IMR-90 (cell line): Measurements from ENCODE around the gene API5. TPM values are rescaled to one million over a fixed set of nuclear protein-coding genes. Genes with fewer than 3 reads are reported as not detected.

ENCODE experiments used
- ATAC-seq: fragments of 200-7000 bp; cut with Tn5 transposase; 2 replicates; pipeline ENCODE4 v1.9.1; 2020; ENCODE audit warnings: low read depth, mild to moderate bottlenecking, moderate library complexity
- BruUV-seq: library from RNA; stranded (reverse); fragments of 400-500 nt; replicated peaks from 2 replicates; lab custom pipeline; 2021; lab: Mats Ljungman, UMichigan
- CTCF ChIA-PET: fragments of 300-600 bp; formaldehyde crosslinking; extraction: SDS; loops from one replicate; lab custom pipeline; 2021; ENCODE audit warnings: antibody characterized with exemption; lab: Yijun Ruan, JAX
- POLR2A ChIA-PET: fragments of 300-600 bp; sonication (Branson Sonifier 250); formaldehyde crosslinking; loops from one replicate; lab custom pipeline; 2022; ENCODE audit warnings: antibody characterized with exemption; ENCODE audit not compliant: unreplicated experiment; lab: Charles Lee
- DNase-seq: peaks from one replicate; pipeline ENCODE4 v3.0.0; 2013
- H2AFZ ChIP-seq: replicated peaks from 2 replicates; pipeline ENCODE3; 2013; ENCODE audit warnings: low read length, mild to moderate bottlenecking; ENCODE audit not compliant: poor library complexity
- H2AK5ac ChIP-seq: 2 replicates; pipeline ENCODE4 v1.6.1; 2013; ENCODE audit warnings: low read depth, low read length, inconsistent platforms
- H2AK9ac ChIP-seq: replicated peaks from 2 replicates; pipeline ENCODE3; 2013; ENCODE audit warnings: mild to moderate bottlenecking, low read depth, low read length, moderate library complexity; ENCODE audit not compliant: poor library complexity
- H2BK120ac ChIP-seq: 2 replicates; pipeline ENCODE4 v1.6.1; 2013; ENCODE audit warnings: low read depth, low read length, inconsistent platforms
- H2BK15ac ChIP-seq: 3 replicates; pipeline ENCODE4 v1.6.1; 2013; ENCODE audit warnings: low read depth, low read length, inconsistent platforms
- H2BK20ac ChIP-seq: 2 replicates; pipeline ENCODE4 v1.6.1; 2013; ENCODE audit warnings: low read depth, mild to moderate bottlenecking, inconsistent platforms, low read length, moderate library complexity
- H2BK5ac ChIP-seq: 2 replicates; pipeline ENCODE4 v1.6.1; 2013; ENCODE audit warnings: mild to moderate bottlenecking, low read depth, low read length, inconsistent platforms; ENCODE audit not compliant: poor library complexity, severe bottlenecking
- H3K14ac ChIP-seq: replicated peaks from 2 replicates; pipeline ENCODE4 v1.6.1; 2013; ENCODE audit warnings: low read depth, low read length, inconsistent platforms
- H3K18ac ChIP-seq: 2 replicates; pipeline ENCODE4 v1.6.1; 2013; ENCODE audit warnings: low read depth, low read length, control low read depth
- H3K23ac ChIP-seq: 2 replicates; pipeline ENCODE4 v1.6.1; 2013; ENCODE audit warnings: low read depth, low read length, inconsistent platforms
- H3K27ac ChIP-seq: 2 replicates; pipeline ENCODE4 v1.5.1; 2013; ENCODE audit warnings: mild to moderate bottlenecking, control low read depth, low read length; ENCODE audit not compliant: insufficient read depth
- H3K27me3 ChIP-seq: 2 replicates; pipeline ENCODE4 v1.6.1; 2013; ENCODE audit warnings: low read length; ENCODE audit not compliant: control insufficient read depth, insufficient read depth
- H3K36me3 ChIP-seq: 2 replicates; pipeline ENCODE4 v1.6.1; 2013; ENCODE audit warnings: low read length, mixed read lengths; ENCODE audit not compliant: control insufficient read depth, insufficient read depth
- H3K4ac ChIP-seq: 2 replicates; pipeline ENCODE4 v1.6.1; 2013; ENCODE audit warnings: low read depth, low read length, inconsistent platforms
- H3K4me1 ChIP-seq: 2 replicates; pipeline ENCODE4 v1.6.1; 2013; ENCODE audit warnings: low read length, mixed read lengths; ENCODE audit not compliant: control insufficient read depth, insufficient read depth
- H3K4me2 ChIP-seq: 2 replicates; pipeline ENCODE4 v1.6.1; 2013; ENCODE audit warnings: low read depth, mild to moderate bottlenecking, control low read depth, low read length, moderate library complexity
- H3K4me3 ChIP-seq: 2 replicates; pipeline ENCODE4 v1.5.1; 2013; ENCODE audit warnings: low read depth, mild to moderate bottlenecking, control low read depth, low read length, moderate library complexity; ENCODE audit not compliant: insufficient read depth
- H3K56ac ChIP-seq: 2 replicates; pipeline ENCODE4 v1.6.1; 2013; ENCODE audit warnings: low read length, inconsistent platforms; ENCODE audit not compliant: insufficient read depth; ENCODE audit errors: extremely low read depth
- H3K79me1 ChIP-seq, 2 experiments: 2 replicates each; pipeline ENCODE4 v1.6.1; 2013; ENCODE audit warnings: low read length in 2 of 2, inconsistent platforms in 1 of 2, low read depth in 1 of 2
- H3K9ac ChIP-seq: 2 replicates; pipeline ENCODE4 v1.6.1; 2013; ENCODE audit warnings: low read depth, low read length, control low read depth
- H3K9me1 ChIP-seq: 2 replicates; pipeline ENCODE4 v1.6.1; 2013; ENCODE audit warnings: low read length, inconsistent platforms; ENCODE audit not compliant: insufficient read depth
- H3K9me3 ChIP-seq: 2 replicates; pipeline ENCODE4 v1.6.1; 2013; ENCODE audit warnings: low read length; ENCODE audit not compliant: control insufficient read depth, insufficient read depth
- H4K20me1 ChIP-seq: 2 replicates; pipeline ENCODE4 v1.6.1; 2013; ENCODE audit warnings: low read length, inconsistent platforms; ENCODE audit not compliant: insufficient read depth
- H4K5ac ChIP-seq: 2 replicates; pipeline ENCODE4 v1.6.1; 2013; ENCODE audit warnings: mild to moderate bottlenecking, low read depth, low read length, control low read depth
- H4K8ac ChIP-seq, 2 experiments: 2 replicates each; pipeline ENCODE4 v1.6.1; 2013; ENCODE audit warnings: low read depth in 2 of 2, low read length in 2 of 2, control low read depth in 1 of 2, inconsistent platforms in 1 of 2
- H4K91ac ChIP-seq: 2 replicates; pipeline ENCODE4 v1.6.1; 2013; ENCODE audit warnings: low read depth, low read length, inconsistent platforms; ENCODE audit not compliant: insufficient read depth
- BHLHE40 ChIP-seq: fragments of 150-350 bp; IDR thresholded peaks from 2 replicates; pipeline ENCODE4 v1.6.1; 2016; ENCODE audit warnings: mild to moderate bottlenecking, low read depth, low read length
- CEBPB ChIP-seq: IDR thresholded peaks from 2 replicates; pipeline ENCODE4 v1.6.1; 2012; ENCODE audit warnings: low read depth, low read length, improper control_type of control experiment
- CHD1 ChIP-seq: IDR thresholded peaks from 2 replicates; pipeline ENCODE4 v1.6.1; 2012; ENCODE audit warnings: low read depth, low read length, improper control_type of control experiment
- MAZ ChIP-seq: IDR thresholded peaks from 2 replicates; pipeline ENCODE4 v1.6.1; 2012; ENCODE audit warnings: low read depth, mild to moderate bottlenecking, low read length, improper control_type of control experiment, moderate library complexity, borderline replicate concordance
- MXI1 ChIP-seq: IDR thresholded peaks from 2 replicates; pipeline ENCODE4 v1.6.1; 2012; ENCODE audit warnings: low read depth, mild to moderate bottlenecking, low read length, moderate library complexity, borderline replicate concordance
- RAD21 ChIP-seq: IDR thresholded peaks from 2 replicates; pipeline ENCODE4 v1.6.1; 2012; ENCODE audit warnings: low read length, improper control_type of control experiment
- RCOR1 ChIP-seq: IDR thresholded peaks from 2 replicates; pipeline ENCODE4 v1.6.1; 2012; ENCODE audit warnings: mild to moderate bottlenecking, low read length, improper control_type of control experiment; ENCODE audit not compliant: insufficient replicate concordance
- WGBS, 2 experiments: methylation state at CpG; one replicate each; pipeline versions ENCODE4 v1.1.5 to v1.1.7; 2013; ENCODE audit warnings: missing lambda C conversion rate in 2 of 2; ENCODE audit not compliant: insufficient read length in 1 of 2; ENCODE audit errors: extremely low coverage in 2 of 2; 5-methylcytosine and 5-hydroxymethylcytosine counted together
- dilution Hi-C: fragments of 300-500 bp; cut with HindIII; formaldehyde crosslinking; loops from one replicate; pipeline ENCODE4 v1.14.3; 2018; ENCODE audit warnings: low sequenced_read_pairs; ENCODE audit not compliant: unreplicated experiment
- in situ Hi-C: fragments of 300-500 bp; cut with MboI; formaldehyde crosslinking; loops from 3 replicates; pipeline ENCODE4 v1.14.3; 2019; ENCODE audit warnings: low sequenced_read_pairs, inconsistent platforms, mixed read lengths
- intact Hi-C: fragments of 100-400 bp; cut with micrococcal nuclease; formaldehyde crosslinking; loops from 2 replicates; pipeline ENCODE4 v1.10.0; 2022
- polyA plus RNA-seq, 3 experiments: library from polyadenylated mRNA; depleted of rRNA; stranded (reverse); fragments of >200 nt; gene quantifications; 2 replicates each; pipeline ENCODE4 v1.2.3, GENCODE V29; 2012; ENCODE audit warnings: low replicate concordance in 1 of 3
- total RNA-seq: library from RNA; depleted of rRNA; stranded (reverse); fragments of >200 nt; gene quantifications from 2 replicates; pipeline ENCODE4 v1.2.3, GENCODE V29; 2012
- TF ChIP-seq, protein P1 (sequence below): fragments of 150-350 bp; IDR thresholded peaks from 2 replicates; pipeline ENCODE4 v1.6.1; 2016; ENCODE audit warnings: low read depth, mild to moderate bottlenecking, low read length, moderate library complexity, borderline replicate concordance
- TF ChIP-seq, protein P2 (sequence below): conservative IDR thresholded peaks from 2 replicates; pipeline ENCODE4 v1.5.1; 2012; ENCODE audit warnings: mild to moderate bottlenecking, low read depth, low read length, improper control_type of control experiment
- TF ChIP-seq, protein P3 (sequence below): fragments of 150-350 bp; IDR thresholded peaks from 2 replicates; pipeline ENCODE4 v1.6.1; 2017; ENCODE audit warnings: mild to moderate bottlenecking, antibody characterized with exemption, low read length, low read depth

Gene API5
- total and polyA plus RNA-seq, 2 of the 4 experiments (the other 2 are of a cell fraction), result 44.9 to 59.9 TPM

DNA sequence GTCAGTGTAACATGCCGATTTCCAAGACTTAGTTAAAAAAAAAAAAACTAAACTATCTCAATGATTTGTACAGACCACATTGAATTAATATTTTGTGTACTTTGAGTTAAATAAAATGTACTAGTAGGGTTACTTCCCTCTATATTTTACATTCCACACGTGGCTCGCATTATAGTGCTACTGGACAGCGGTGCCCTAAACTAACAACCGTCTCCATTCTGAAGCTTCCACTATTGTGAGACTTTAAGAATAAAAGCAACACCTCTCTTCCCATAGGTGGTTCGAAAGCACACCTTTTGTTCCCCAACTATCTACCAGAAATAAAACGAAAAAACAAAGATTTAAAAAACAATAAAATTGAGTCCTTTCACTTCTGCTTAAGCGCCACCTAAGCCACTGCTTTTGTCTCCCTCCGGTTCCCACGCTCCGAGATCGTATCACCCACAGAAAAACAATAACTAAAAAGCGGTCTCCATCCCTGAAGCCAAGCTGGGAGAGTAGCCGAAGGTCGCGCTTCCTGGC, 46.5 kb downstream of the API5 start:
- peak overlapping the region; percentile 78 for H3K4me2 ChIP-seq
- H3K27ac ChIP-seq, result peak overlapping the region; percentile 62
- no peak overlapping the region for H2AK9ac ChIP-seq
- TF ChIP-seq, protein P1, sequence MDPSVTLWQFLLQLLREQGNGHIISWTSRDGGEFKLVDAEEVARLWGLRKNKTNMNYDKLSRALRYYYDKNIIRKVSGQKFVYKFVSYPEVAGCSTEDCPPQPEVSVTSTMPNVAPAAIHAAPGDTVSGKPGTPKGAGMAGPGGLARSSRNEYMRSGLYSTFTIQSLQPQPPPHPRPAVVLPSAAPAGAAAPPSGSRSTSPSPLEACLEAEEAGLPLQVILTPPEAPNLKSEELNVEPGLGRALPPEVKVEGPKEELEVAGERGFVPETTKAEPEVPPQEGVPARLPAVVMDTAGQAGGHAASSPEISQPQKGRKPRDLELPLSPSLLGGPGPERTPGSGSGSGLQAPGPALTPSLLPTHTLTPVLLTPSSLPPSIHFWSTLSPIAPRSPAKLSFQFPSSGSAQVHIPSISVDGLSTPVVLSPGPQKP, result no peak
- TF ChIP-seq MXI1, result no peak
- TF ChIP-seq BHLHE40, result no peak
- TF ChIP-seq, protein P2, sequence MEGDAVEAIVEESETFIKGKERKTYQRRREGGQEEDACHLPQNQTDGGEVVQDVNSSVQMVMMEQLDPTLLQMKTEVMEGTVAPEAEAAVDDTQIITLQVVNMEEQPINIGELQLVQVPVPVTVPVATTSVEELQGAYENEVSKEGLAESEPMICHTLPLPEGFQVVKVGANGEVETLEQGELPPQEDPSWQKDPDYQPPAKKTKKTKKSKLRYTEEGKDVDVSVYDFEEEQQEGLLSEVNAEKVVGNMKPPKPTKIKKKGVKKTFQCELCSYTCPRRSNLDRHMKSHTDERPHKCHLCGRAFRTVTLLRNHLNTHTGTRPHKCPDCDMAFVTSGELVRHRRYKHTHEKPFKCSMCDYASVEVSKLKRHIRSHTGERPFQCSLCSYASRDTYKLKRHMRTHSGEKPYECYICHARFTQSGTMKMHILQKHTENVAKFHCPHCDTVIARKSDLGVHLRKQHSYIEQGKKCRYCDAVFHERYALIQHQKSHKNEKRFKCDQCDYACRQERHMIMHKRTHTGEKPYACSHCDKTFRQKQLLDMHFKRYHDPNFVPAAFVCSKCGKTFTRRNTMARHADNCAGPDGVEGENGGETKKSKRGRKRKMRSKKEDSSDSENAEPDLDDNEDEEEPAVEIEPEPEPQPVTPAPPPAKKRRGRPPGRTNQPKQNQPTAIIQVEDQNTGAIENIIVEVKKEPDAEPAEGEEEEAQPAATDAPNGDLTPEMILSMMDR, result no peak
- TF ChIP-seq RCOR1, result no peak
- TF ChIP-seq RAD21, result no peak
- TF ChIP-seq, protein P3, sequence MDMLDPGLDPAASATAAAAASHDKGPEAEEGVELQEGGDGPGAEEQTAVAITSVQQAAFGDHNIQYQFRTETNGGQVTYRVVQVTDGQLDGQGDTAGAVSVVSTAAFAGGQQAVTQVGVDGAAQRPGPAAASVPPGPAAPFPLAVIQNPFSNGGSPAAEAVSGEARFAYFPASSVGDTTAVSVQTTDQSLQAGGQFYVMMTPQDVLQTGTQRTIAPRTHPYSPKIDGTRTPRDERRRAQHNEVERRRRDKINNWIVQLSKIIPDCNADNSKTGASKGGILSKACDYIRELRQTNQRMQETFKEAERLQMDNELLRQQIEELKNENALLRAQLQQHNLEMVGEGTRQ, result no peak
- TF ChIP-seq CHD1, result no peak
- no peak for TF ChIP-seq MAZ
- no peak for TF ChIP-seq CEBPB
- BruUV-seq, result no TSS peak
- peaks cover 2% of the 10 kb centered on the region; the same call in 1 of the 2 replicates for H3K36me3 ChIP-seq
- no peaks in the 10 kb centered on the region for H3K27me3 ChIP-seq
- H4K5ac ChIP-seq, result peak overlapping the region; percentile 82
- H3K4me3 ChIP-seq, result peak overlapping the region; percentile 93
- no peak overlapping the region for H2BK5ac ChIP-seq
- ATAC-seq, result peak; percentile 18; the same call in 1 of the 2 replicates
- peak overlapping the region; percentile 51 for H3K4ac ChIP-seq
- POLR2A ChIA-PET, result interaction anchor here (0.5 to 0.9 kb wide), 3 partner anchors 9 to 47 kb away, joined by 3 to 10 read pairs (median 3); no protein-coding TSS in a partner anchor
- H2AK5ac ChIP-seq, result no peak overlapping the region
- peak overlapping the region; percentile 51; the same call in 1 of the 2 replicates for H4K91ac ChIP-seq
- peaks cover 7% of the 10 kb centered on the region; the same call in 1 of the 2 replicates for H3K9me1 ChIP-seq
- peaks cover 18% of the 10 kb centered on the region for H4K20me1 ChIP-seq
- WGBS, 2 experiments, result 3% methylated on average over 6 of the region's 16 CpGs; no CpG with 5 or more reads in 1 of the 2 experiments
- peaks cover 4% of the 10 kb centered on the region; the same call in 1 of the 2 replicates for H3K4me1 ChIP-seq
- dilution Hi-C loops (no loop called here), intact Hi-C loops (no loop called here), in situ Hi-C loops (no loop called here)
- peak overlapping the region; percentile 54; the same call in 1 of the 2 replicates for H3K14ac ChIP-seq
- H2AFZ ChIP-seq, result peak overlapping the region; percentile 98
- H2BK120ac ChIP-seq, result no peak overlapping the region
- peak overlapping the region; percentile 68 for H3K56ac ChIP-seq
- no peaks in the 10 kb centered on the region for H3K9me3 ChIP-seq
- peak overlapping the region; percentile 70 to 93 for H4K8ac ChIP-seq
- peak overlapping the region; percentile 40 for H3K18ac ChIP-seq
- H3K9ac ChIP-seq, result peak overlapping the region; percentile 83
- H3K79me1 ChIP-seq, result peaks cover 7 to 34% of the 10 kb centered on the region in 2 experiments; a peak in 3 of 4 replicates
- peak overlapping the region; percentile 26; the same call in 1 of the 2 replicates for H3K23ac ChIP-seq
- no peak overlapping the region for H2BK20ac ChIP-seq
- no peak overlapping the region for H2BK15ac ChIP-seq
- DNase-seq, result no peak
- CTCF ChIA-PET, result interaction anchor here (1.1 to 1.9 kb wide), 3 partner anchors 8 to 60 kb away, joined by 3 to 4 read pairs (median 3); no protein-coding TSS in a partner anchor
